GM19324 (cell line): ENCODE measurements around the gene PLEK.
"Not testable (repeated sequence)": the region's sequence is repeated elsewhere in the genome, so short reads cannot be mapped to it uniquely, and the experiment has no call there.

ENCODE experiments used
- ATAC-seq: cut with Tn5 transposase; IDR thresholded peaks from one replicate; pipeline ENCODE4 v1.9.1; 2021; ENCODE audit warnings: mild to moderate bottlenecking, moderate library complexity; ENCODE audit not compliant: unreplicated experiment, low FRiP score

Gene PLEK

DNA sequence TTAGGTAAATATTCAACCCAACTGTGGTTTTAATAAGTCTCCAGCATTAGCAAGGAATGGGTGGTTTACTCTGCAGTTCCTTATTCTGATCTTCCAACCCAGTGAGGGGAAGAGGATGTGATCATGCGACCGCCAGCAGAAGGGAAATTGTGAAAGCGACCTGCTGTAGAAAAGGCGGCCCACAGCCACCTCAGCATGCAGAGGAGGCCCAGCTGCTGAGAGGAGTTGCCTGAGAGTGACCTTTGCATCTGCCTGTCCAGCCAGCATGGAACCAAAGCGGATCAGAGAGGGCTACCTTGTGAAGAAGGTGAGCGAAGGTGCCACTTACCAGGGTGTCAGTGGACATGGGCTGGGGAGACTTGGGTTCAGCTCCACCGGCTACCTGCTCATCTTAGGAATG lies at the start of gene PLEK:
TSS of gene PLEK (plus strand) at position 196 of the 400 bp plus-strand sequence. CDS start at position 266, 70 bp downstream.
- peak; percentile 63 for ATAC-seq

DNA sequence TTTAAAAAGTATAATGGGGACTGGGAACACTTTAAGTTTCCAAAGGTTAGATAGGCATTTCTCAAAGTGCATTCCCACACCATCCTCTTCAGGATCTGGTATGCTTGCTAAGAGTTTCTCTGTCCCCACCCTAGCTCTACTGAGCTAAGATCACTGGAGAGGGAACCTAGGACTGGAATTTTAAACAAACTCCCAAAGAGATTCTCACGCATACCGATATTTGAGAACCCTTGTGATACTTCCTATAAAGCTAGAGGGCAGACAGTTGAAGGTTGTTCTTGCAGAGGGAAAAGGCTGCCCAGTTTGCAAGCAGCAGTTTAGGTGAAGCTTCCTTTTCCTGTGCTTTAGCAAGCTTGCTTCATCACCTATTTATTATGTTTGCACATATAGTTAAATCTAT lies 49.0 kb upstream of the PLEK start:
- no peak for ATAC-seq

DNA sequence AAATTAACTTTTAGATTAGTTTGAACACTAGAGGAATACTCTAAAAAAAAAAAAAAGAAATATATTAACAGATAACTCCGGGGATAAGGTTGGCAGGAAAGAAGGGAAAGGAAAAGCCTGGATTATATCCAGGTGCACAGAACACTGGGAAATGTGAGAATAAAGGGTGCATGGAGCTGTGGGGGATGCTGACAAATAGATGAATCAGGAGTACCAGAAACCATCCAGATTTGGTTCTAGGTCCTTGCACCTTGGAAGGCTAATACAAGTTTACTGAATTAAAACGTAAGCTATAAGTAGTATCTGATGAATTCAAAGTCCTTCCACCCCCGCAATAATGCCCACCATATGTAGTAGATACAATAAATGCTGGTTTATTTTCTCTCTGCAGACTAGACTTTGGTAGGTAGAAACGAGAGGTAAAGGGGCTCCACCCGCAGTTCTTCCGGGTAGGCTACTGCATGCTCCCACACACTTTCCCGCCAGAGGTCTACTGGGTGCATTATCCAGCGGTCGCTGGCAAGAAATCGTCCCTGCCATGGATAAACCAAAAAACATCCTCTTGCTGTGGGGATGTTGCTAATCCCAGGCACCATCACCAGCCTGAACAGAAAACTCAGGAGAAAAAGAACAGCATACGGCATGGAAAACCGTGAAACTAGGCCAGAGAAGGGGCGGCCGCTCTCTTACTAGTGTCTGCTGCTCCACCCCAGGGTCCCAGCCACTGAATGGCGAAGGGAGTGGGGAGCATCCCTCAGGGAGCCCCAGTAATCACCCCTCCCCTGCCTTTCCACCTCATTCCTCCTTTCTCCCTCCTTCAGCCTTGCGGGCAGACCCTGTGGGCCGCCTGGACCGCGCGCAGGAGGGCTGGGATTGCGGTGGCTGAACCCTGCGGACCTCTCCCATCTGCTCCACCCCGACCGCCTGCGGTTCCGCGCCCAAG lies 46.8 kb upstream of the PLEK start:
- ATAC-seq = no peak

- no peak for ATAC-seq
Observed at GRCh38 chr2:68318914-68319397, 46.1 kb upstream of the PLEK start.

- no peak for ATAC-seq
Observed at GRCh38 chr2:68319398-68320117, 45.5 kb upstream of the PLEK start, which contains the start of gene CNRIP1. Gene CNRIP1 (minus strand): TSS chr2:68319949. CDS start chr2:68319400, 549 bp downstream.

GRCh38 chr2:68320118-68320641 lies 44.9 kb upstream of the PLEK start:
- no peak for ATAC-seq

DNA sequence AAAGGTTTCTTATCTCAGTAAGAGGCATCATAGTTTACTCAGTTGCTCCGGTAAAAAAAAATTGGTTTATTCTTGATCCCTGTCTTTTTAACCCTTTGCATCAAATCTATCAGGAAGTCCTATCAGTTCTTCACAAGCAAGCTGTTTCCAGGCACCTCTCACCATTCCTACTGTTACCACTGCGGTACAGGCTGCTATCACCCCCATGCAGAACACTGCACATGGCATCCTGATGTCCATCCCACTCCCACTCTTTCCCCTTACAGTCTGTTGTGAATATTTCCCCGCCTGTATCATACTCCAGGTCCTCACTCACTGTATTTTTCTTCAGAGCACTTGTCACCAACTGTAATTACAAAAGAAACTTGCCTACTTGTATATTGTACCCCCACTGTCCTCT lies 40.0 kb upstream of the PLEK start:
- ATAC-seq = no peak

GRCh38 chr2:68328901-68329300 lies 36.2 kb upstream of the PLEK start:
- no peak for ATAC-seq

- ATAC-seq = no peak
Observed at GRCh38 chr2:68330691-68331090, 34.4 kb upstream of the PLEK start.

DNA sequence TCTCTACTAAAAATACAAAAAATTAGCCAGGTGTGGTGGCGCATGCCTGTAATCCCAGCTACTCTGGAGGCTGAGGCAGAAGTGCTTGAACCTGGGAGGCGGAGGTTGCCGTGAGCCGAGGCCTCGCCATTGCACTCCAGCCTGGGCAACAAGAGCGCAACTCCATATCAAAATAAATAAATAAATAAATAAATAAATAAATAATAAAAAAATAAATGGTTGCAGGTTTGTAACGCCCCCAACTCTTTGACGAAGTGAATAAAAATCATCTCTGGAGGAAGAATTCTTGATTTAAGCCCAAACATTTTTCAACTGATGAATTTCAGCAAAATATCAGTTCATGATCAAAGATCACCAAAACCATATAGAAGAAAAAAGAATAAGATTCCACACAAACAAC lies 32.1 kb upstream of the PLEK start:
- no peak for ATAC-seq

DNA sequence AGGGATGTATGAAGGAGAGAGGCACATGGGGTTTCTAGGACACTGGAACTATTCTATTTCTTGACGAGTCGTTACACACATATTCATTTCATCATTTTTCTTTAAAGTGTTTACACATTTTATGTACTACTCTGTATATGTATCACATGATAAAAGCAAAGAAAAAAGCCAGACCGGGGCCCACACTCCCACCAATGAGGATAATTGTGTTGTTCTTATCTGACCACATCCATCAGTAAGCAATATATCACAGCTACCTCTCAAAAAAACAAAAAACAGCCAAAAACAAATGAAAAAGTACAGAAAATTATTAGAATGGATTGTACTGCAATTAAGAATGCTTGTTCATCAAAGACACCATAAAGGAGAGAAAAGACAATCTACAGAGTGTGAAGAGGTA lies 31.2 kb upstream of the PLEK start:
- no peak for ATAC-seq

GRCh38 chr2:68336192-68336591 lies 28.9 kb upstream of the PLEK start:
- no peak for ATAC-seq

GRCh38 chr2:68340226-68341061 lies 24.6 kb upstream of the PLEK start:
- ATAC-seq = no peak

GRCh38 chr2:68341062-68341329 lies 24.1 kb upstream of the PLEK start:
- no peak for ATAC-seq

DNA sequence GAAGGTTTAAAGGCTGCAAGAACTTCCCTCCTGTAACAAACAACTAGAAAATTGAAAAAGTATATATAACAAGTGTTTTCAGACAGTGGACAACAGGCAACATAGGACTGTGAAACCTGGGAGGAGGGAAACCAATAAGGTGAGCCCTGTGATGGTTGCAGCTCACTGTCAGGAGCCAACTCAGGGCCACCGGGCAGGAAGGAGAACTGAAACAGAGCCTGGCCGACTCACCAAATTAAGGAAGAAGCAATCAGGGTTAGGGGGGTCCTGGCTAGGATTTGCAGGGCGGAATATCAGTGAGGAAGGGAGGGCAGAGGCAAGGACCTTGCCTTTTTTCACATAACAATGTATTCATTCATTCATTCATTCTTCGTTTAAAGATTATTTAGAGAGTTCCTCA lies 23.5 kb upstream of the PLEK start:
- ATAC-seq = no peak

GRCh38 chr2:68342470-68342869 lies 22.6 kb upstream of the PLEK start:
- ATAC-seq = no peak

DNA sequence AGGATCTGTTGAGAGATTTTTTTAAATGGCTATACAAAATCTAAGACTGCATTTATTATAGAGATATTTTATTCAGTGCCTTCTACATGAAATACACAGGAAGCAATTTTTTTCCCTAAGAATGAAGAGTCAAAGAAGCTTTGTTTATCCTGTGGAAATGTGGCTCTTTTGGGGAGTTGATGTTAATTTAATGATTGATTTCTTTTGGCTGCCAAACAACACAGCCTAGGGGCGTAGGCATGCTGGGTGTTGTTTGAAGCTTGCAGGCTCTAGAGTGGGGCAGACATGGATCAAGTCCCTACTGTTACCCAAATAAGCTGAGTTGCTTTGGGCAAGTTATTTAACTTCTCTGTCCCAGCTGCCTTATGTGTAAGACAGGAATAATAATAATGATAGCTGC lies 21.1 kb upstream of the PLEK start:
- no peak for ATAC-seq

GRCh38 chr2:68345129-68345875 lies 19.8 kb upstream of the PLEK start:
- no peak for ATAC-seq

DNA sequence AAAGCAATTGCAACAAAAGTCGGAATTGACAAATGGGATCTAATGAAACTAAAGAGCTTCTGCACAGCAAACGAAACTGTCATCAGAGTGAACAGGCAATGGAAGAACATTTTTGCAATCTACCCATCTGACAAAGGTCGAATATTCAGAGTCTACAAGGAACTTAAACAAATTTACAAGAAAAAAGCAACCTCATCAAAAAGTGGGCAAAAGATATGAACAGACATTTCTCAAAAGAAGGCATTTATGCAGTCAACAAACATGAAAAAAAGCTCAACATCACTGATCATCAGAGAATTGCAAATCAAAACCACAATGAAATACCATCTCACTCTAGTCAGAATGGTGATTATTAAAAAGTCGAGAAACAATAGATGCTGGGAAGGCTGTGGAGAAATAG lies 16.0 kb upstream of the PLEK start:
- ATAC-seq = not testable (repeated sequence)

DNA sequence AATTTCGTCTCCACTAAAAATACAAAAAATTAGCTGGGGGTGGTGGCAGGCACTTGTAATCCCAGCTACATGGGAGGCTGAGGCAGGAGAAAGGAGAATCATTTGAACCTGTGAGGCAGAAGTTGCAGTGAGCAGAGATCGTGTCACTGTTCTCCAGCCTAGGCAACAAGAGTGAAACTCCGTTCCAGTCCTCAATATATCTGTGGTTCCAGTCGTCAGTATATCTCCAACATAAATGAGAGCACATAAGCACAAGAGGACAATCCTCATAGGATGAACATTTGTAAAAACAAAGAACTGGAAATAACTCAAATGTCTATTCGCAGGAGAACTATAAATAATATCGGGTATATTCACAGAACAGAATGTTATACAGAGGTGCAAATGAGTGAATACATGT lies 13.1 kb upstream of the PLEK start:
- ATAC-seq = no peak
